SK-N-MC (cell line): ENCODE measurements around the gene MAN2B2.
"Not testable (repeated sequence)": the region's sequence is repeated elsewhere in the genome, so short reads cannot be mapped to it uniquely, and the experiment has no call there.

ENCODE experiments used
- DNase-seq: peaks from one replicate; pipeline ENCODE4 v3.0.0-alpha.2; 2011; ENCODE audit warnings: low read depth, low spot score
- H3K27ac ChIP-seq: fragments of 200-600 bp; sonication (generic); 2 replicates; pipeline ENCODE4 v1.5.1; 2016; ENCODE audit warnings: mixed run types
- H3K36me3 ChIP-seq: fragments of 200-600 bp; sonication (generic); 2 replicates; pipeline ENCODE4 v1.6.1; 2017; ENCODE audit warnings: antibody characterized with exemption, low read length, mixed read lengths; ENCODE audit not compliant: insufficient read depth
- H3K4me3 ChIP-seq: fragments of 200-600 bp; sonication (generic); 2 replicates; pipeline ENCODE4 v1.5.1; 2016
- H3K9ac ChIP-seq: fragments of 200-600 bp; sonication (generic); 2 replicates; pipeline ENCODE4 v1.8.0; 2017; ENCODE audit warnings: mixed run types, mixed read lengths; ENCODE audit not compliant: insufficient read length
- H3K9me3 ChIP-seq: fragments of 200-600 bp; sonication (generic); 2 replicates; pipeline ENCODE4 v1.6.1; 2017; ENCODE audit warnings: low read depth, mild to moderate bottlenecking, antibody characterized with exemption, low read length, moderate library complexity, mixed read lengths
- EZH2 ChIP-seq: fragments of 200-600 bp; sonication (generic); IDR thresholded peaks from one replicate; pipeline ENCODE4 v1.6.1; 2017; ENCODE audit warnings: antibody characterized with exemption
- FOXP2 ChIP-seq: optimal IDR thresholded peaks from 2 replicates; pipeline ENCODE3; 2011; ENCODE audit warnings: mild to moderate bottlenecking, moderate library complexity; ENCODE audit not compliant: insufficient read depth; ENCODE audit errors: extremely low read length, control extremely low read depth
- POLR2AphosphoS5 ChIP-seq: IDR thresholded peaks from 2 replicates; pipeline ENCODE4 v1.6.1; 2012; ENCODE audit warnings: mild to moderate bottlenecking, low read depth, low read length, borderline replicate concordance

Gene MAN2B2

GRCh38 chr4:6619116-6619465, 44.1 kb downstream of the MAN2B2 start:
- DNase-seq = no peak
- TF ChIP-seq EZH2 = no peak

GRCh38 chr4:6619466-6620255, 44.7 kb downstream of the MAN2B2 start:
- Histone ChIP-seq H3K27ac (no peak overlapping the region), H3K9me3 (no peaks in the 10 kb centered on the region), H3K4me3 (no peak overlapping the region)

More at GRCh38 chr4:6619116-6619465, 44.1 kb downstream of the MAN2B2 start:
- Histone ChIP-seq H3K4me3 (no peak overlapping the region), H3K9ac (no peak overlapping the region), H3K36me3 (no peaks in the 10 kb centered on the region), H3K27ac (no peak overlapping the region), H3K9me3 (no peaks in the 10 kb centered on the region)

GRCh38 chr4:6620296-6620695, 45.3 kb downstream of the MAN2B2 start:
- Histone ChIP-seq H3K4me3 (no peak overlapping the region), H3K36me3 (no peaks in the 10 kb centered on the region), H3K9ac (no peak overlapping the region), H3K9me3 (no peaks in the 10 kb centered on the region), H3K27ac (no peak overlapping the region)
- DNase-seq = no peak
- TF ChIP-seq POLR2AphosphoS5 (no peak), FOXP2 (no peak), EZH2 (no peak)

More at GRCh38 chr4:6619466-6620255, 44.7 kb downstream of the MAN2B2 start:
- H3K36me3 ChIP-seq = no peaks in the 10 kb centered on the region
- H3K9ac ChIP-seq = no peak overlapping the region
- no peak for TF ChIP-seq POLR2AphosphoS5
- TF ChIP-seq FOXP2 = no peak
- TF ChIP-seq EZH2 = no peak
- DNase-seq = no peak

DNA sequence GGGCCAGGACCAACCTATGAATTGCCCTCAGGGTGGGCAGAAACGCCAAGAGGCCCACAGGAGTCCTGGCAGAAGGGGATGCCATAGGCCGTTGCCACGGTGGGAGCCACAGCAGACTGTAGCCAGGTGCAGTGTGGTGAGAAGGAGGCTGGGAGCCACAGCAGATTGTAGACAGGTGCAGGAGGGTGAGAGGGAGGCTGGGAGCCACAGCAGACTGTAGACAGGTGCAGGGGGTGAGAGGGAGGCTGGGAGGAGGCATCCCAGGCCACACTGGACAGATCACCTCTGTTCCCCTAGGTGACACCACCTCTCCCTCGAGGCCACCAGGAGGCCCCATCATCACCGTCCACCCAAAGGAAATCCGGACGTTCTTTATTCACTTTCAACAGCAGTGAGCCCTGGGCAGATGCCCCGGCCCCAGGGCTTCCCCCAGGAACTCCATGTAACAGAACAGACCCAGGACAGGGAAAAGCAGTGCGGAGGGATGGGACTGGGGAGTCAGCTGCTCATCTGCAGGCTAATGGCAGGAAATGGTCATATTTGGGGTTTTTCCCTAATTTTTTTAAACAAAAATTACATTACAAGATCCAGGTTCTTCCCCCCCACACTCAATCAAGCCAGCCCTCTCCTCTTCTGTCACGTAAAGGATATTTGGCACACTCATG, 46.0 kb downstream of the MAN2B2 start:
- Histone ChIP-seq H3K36me3 (no peaks in the 10 kb centered on the region), H3K27ac (no peak overlapping the region), H3K9ac (no peak overlapping the region), H3K4me3 (no peak overlapping the region), H3K9me3 (no peaks in the 10 kb centered on the region)
- no peak for DNase-seq
- no peak for TF ChIP-seq POLR2AphosphoS5

DNA sequence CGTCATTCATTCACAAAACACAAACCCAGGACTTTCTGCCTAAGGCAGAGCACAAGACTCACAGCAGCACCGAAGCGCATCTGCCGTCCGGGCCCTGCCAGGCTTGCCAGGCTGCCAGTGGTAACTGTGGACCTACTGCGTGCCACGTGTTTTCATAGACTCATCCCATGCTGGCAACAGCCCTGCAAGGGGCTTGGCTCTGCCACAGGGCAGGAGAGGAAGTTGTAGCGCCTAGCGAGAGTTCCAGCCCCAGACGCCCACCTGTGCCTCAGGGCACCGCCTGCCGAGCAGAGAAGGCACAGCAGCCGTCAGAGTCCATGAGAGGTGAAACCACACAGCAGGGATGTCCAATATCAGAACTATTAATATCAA, 46.6 kb downstream of the MAN2B2 start:
- no peak for DNase-seq
- H3K9ac ChIP-seq = no peak overlapping the region
- TF ChIP-seq POLR2AphosphoS5 = no peak
- H3K9me3 ChIP-seq = no peaks in the 10 kb centered on the region
- H3K4me3 ChIP-seq = no peak overlapping the region
- H3K36me3 ChIP-seq = no peaks in the 10 kb centered on the region
- no peak overlapping the region for H3K27ac ChIP-seq

- Histone ChIP-seq H3K36me3 (no peaks in the 10 kb centered on the region), H3K4me3 (no peak overlapping the region), H3K9me3 (no peaks in the 10 kb centered on the region), H3K27ac (no peak overlapping the region), H3K9ac (no peak overlapping the region)
- TF ChIP-seq EZH2 = no peak
- TF ChIP-seq FOXP2 = no peak
- TF ChIP-seq POLR2AphosphoS5 = no peak
- no peak for DNase-seq
Measured at GRCh38 chr4:6622744-6623143, 47.8 kb downstream of the MAN2B2 start.

DNA sequence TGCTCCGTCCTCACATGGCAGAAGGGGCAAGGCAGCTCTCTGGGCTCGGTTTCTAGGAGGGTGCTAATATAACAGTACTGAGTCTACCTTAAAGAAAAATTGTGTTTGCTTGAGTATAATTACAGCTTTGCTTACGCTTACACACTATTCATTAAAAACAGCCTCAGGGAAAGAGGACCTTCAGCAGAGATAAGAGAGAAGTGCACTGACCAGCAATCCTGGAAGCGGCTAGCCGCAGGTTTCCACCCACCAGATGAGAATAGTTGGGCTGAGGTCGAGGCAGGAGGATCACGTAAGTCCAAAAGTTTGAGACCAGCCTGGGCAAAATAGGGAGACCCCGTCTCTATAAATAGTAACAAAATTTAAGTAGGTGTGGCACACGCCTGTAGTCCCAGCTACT, 50.3 kb downstream of the MAN2B2 start:
- TF ChIP-seq FOXP2 (no peak), POLR2AphosphoS5 (no peak), EZH2 (no peak)

DNA sequence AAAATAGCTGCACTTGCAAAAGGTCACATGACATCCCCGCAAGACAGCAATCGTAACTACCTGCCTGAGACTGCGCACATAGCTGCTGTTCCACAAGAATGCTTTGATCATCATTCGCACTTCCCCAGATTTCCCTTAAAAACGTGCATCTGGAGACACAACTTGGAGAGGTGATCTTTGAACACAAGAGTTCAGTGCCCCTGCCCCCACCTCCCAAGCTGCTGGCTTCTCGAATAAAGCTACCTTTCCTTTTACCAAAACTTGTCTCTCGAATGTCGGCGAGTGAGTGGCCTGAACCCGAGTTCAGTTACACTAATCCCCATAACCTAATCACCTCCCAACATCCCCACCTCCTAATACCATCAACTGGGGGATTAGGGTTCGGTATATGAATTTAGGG, 51.1 kb downstream of the MAN2B2 start:
- Histone ChIP-seq H3K36me3 (no peaks in the 10 kb centered on the region), H3K27ac (no peak overlapping the region), H3K4me3 (no peak overlapping the region), H3K9ac (no peak overlapping the region), H3K9me3 (no peaks in the 10 kb centered on the region)
- DNase-seq = no peak
- TF ChIP-seq EZH2 (no peak), FOXP2 (no peak), POLR2AphosphoS5 (no peak)

More for the DNA sequence above, 50.3 kb downstream of the MAN2B2 start:
- Histone ChIP-seq H3K27ac (no peak overlapping the region), H3K9me3 (no peaks in the 10 kb centered on the region), H3K9ac (no peak overlapping the region), H3K4me3 (no peak overlapping the region), H3K36me3 (no peaks in the 10 kb centered on the region)
- DNase-seq = no peak

- Histone ChIP-seq H3K36me3 (no peaks in the 10 kb centered on the region), H3K27ac (no peak overlapping the region), H3K9me3 (no peaks in the 10 kb centered on the region), H3K4me3 (no peak overlapping the region), H3K9ac (no peak overlapping the region)
- DNase-seq = no peak
- TF ChIP-seq EZH2 (no peak), FOXP2 (no peak), POLR2AphosphoS5 (no peak)
Measured at GRCh38 chr4:6627832-6628231, 52.8 kb downstream of the MAN2B2 start.

DNA sequence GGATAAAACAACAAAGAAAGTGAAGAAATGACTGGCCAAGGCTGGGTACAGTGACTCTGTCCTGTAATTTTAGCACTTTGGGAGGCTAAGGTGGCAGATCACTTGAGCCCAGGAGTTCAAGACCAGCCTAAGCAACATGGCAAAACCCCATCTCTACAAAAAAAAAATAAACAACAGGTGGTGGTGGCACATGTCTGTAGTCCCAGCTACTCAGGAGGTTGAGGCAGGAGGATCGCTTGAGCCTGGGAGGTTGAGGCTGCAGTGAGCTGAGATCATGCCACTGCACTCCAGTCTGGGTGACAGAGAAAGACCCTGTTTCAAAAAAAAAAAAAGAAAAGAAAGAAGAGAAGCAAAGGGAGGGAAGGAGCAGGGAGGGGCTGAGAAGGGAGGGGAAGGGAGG, 53.5 kb downstream of the MAN2B2 start:
- DNase-seq, H3K4me3 ChIP-seq, H3K9ac ChIP-seq, H3K27ac ChIP-seq, H3K36me3 ChIP-seq, H3K9me3 ChIP-seq: not testable (repeated sequence)
